Right ventricle myocardium superior (tissue), 1 donor: ENCODE measurements around the gene TUBB3. TPM values are rescaled to one million over a fixed set of nuclear protein-coding genes. Genes with fewer than 3 reads are reported as not detected.
"Not testable (repeated sequence)": the region's sequence is repeated elsewhere in the genome, so short reads cannot be mapped to it uniquely, and the experiment has no call there.

Source experiments
- ATAC-seq: fragments of 200-7000 bp; cut with Tn5 transposase; one replicate; pipeline ENCODE4 v1.9.1; 2020; ENCODE audit warnings: mild to moderate bottlenecking; ENCODE audit not compliant: poor library complexity
- DNase-seq: peaks from one replicate; pipeline ENCODE4 v3.0.0-alpha.2; 2020
- intact Hi-C: fragments of 100-400 bp; cut with DNase I; formaldehyde crosslinking; loops from one replicate; pipeline ENCODE4 v1.11.2; 2022
- total RNA-seq: library from RNA; stranded (reverse); fragmentation: NEBNext Ultra II Directional; extraction: Animal tissue kit (Norgen Biotek cat#: 25700); gene quantifications from one replicate; pipeline ENCODE4 v1.2.1, GENCODE V29; 2021
- donor health status: DM: no; HTN: yes; CAD: no; lungs with severe emphysema.

Gene TUBB3
- total RNA-seq, 1 donor from 2014 or later: 1.8 TPM

- intact Hi-C loops: no loop called here
- no peak for ATAC-seq
- no peak for DNase-seq
These were observed 8.3 kb downstream of the TUBB3 start for GRCh38 chr16:89931305-89931896.

- intact Hi-C loops: no loop called here
- DNase-seq: no peak
- no peak for ATAC-seq
These were observed 8.8 kb downstream of the TUBB3 start for GRCh38 chr16:89931964-89932363.

- intact Hi-C loops, ATAC-seq, DNase-seq: not testable (repeated sequence)
These were observed 10.9 kb downstream of the TUBB3 start for GRCh38 chr16:89934019-89934418.

- intact Hi-C loops: no loop called here
- ATAC-seq: no peak
- DNase-seq: no peak
These were observed 11.7 kb downstream of the TUBB3 start for GRCh38 chr16:89934611-89935553.

GRCh38 chr16:89935620-89936019 lies 12.5 kb downstream of the TUBB3 start:
- ATAC-seq, intact Hi-C loops, DNase-seq: not testable (repeated sequence)

- ATAC-seq (no peak), DNase-seq (no peak)
- intact Hi-C loops: no loop called here
These were observed 12.9 kb downstream of the TUBB3 start for GRCh38 chr16:89936034-89936433.

GRCh38 chr16:89936508-89936907 lies 13.4 kb downstream of the TUBB3 start:
- DNase-seq (no peak), ATAC-seq (no peak)

GRCh38 chr16:89936981-89937380 lies 13.8 kb downstream of the TUBB3 start:
- intact Hi-C loops: no loop called here
- ATAC-seq (no peak), DNase-seq (no peak)

More at GRCh38 chr16:89936508-89936907, 13.4 kb downstream of the TUBB3 start:
- intact Hi-C loops: no loop called here

GRCh38 chr16:89938175-89938885 lies 15.2 kb downstream of the TUBB3 start:
- ATAC-seq: no peak
- no peak for DNase-seq
- intact Hi-C loops: no loop called here

GRCh38 chr16:89944773-89945172 lies 21.6 kb downstream of the TUBB3 start:
- no peak for ATAC-seq
- no peak for DNase-seq
- intact Hi-C loops: no loop called here

GRCh38 chr16:89945654-89946053 lies 22.5 kb downstream of the TUBB3 start:
- ATAC-seq (no peak), DNase-seq (no peak)
- intact Hi-C loops: no loop called here

GRCh38 chr16:89946515-89946914 lies 23.4 kb downstream of the TUBB3 start:
- intact Hi-C loops: no loop called here
- ATAC-seq (no peak), DNase-seq (no peak)

GRCh38 chr16:89949121-89949742 lies 26.1 kb downstream of the TUBB3 start:
- intact Hi-C loops: no loop called here
- no peak for ATAC-seq
- DNase-seq: no peak

GRCh38 chr16:89949756-89950155 lies 26.6 kb downstream of the TUBB3 start:
- ATAC-seq (no peak), DNase-seq (no peak)
- intact Hi-C loops: no loop called here

GRCh38 chr16:89951509-89951908 lies 28.4 kb downstream of the TUBB3 start:
- intact Hi-C loops: no loop called here
- DNase-seq: no peak
- ATAC-seq: no peak

GRCh38 chr16:89952049-89952448 lies 28.9 kb downstream of the TUBB3 start:
- no peak for ATAC-seq
- intact Hi-C loops: no loop called here

GRCh38 chr16:89952551-89952950 lies 29.4 kb downstream of the TUBB3 start:
- ATAC-seq (no peak), DNase-seq (no peak)
- intact Hi-C loops: no loop called here

More at GRCh38 chr16:89952049-89952448, 28.9 kb downstream of the TUBB3 start:
- DNase-seq: no peak

- intact Hi-C loops: no loop called here
- DNase-seq: peak; percentile 36
- no peak for ATAC-seq
These were observed 30.7 kb downstream of the TUBB3 start for GRCh38 chr16:89953671-89954406.
